PC-3 (cell line): Measurements from ENCODE around the gene TMEM186. TPM values are rescaled to one million over a fixed set of nuclear protein-coding genes. Genes with fewer than 3 reads are reported as not detected.

Experiments
- ATAC-seq: fragments of 200-7000 bp; cut with Tn5 transposase; 2 replicates; pipeline ENCODE4 v1.9.1; 2020; ENCODE audit warnings: mild to moderate bottlenecking, moderate library complexity
- BruUV-seq: library from RNA; stranded (reverse); fragments of 400-500 nt; replicated peaks from 2 replicates; lab custom pipeline; 2021; lab: Mats Ljungman, UMichigan
- CTCF ChIA-PET: fragments of 300-600 bp; sonication (Branson Sonifier 250); formaldehyde crosslinking; loops from one replicate; lab custom pipeline; 2022; ENCODE audit warnings: antibody characterized with exemption; lab: Charles Lee
- POLR2A ChIA-PET: fragments of 300-600 bp; sonication (Branson Sonifier 250); formaldehyde crosslinking; loops from one replicate; lab custom pipeline; 2022; ENCODE audit warnings: antibody characterized with exemption; ENCODE audit not compliant: unreplicated experiment; lab: Charles Lee
- DNase-seq: peaks from one replicate; pipeline ENCODE4 v3.0.0-alpha.2; 2015
- H2AFZ ChIP-seq: fragments of 300-600 bp; sonication (generic); 2 replicates; pipeline ENCODE4 v1.6.0; 2016; ENCODE audit warnings: antibody characterized with exemption, low read length
- H3F3A ChIP-seq: fragments of 300-600 bp; sonication (generic); one replicate; pipeline ENCODE4 v1.6.0; 2017; ENCODE audit warnings: antibody characterized with exemption, low read length, control low read depth, mild to moderate bottlenecking; ENCODE audit not compliant: unreplicated experiment
- H3K27ac ChIP-seq: fragments of 300-600 bp; sonication (generic); 2 replicates; pipeline ENCODE4 v1.5.1; 2016; ENCODE audit warnings: mild to moderate bottlenecking, low read length
- H3K27me3 ChIP-seq: fragments of 300-600 bp; sonication (generic); 2 replicates; pipeline ENCODE4 v1.6.1; 2016; ENCODE audit warnings: low read length, mixed read lengths
- H3K36me3 ChIP-seq: fragments of 300-600 bp; sonication (generic); 2 replicates; pipeline ENCODE4 v1.6.1; 2016; ENCODE audit warnings: low read depth, mixed run types, low read length, mixed read lengths
- H3K4me1 ChIP-seq: fragments of 300-600 bp; sonication (generic); 2 replicates; pipeline ENCODE4 v1.5.1; 2016; ENCODE audit warnings: low read length; ENCODE audit not compliant: insufficient read depth
- H3K4me2 ChIP-seq: fragments of 300-600 bp; sonication (generic); 2 replicates; pipeline ENCODE4 v1.6.0; 2016; ENCODE audit warnings: low read length
- H3K4me3 ChIP-seq: fragments of 300-600 bp; sonication (generic); 2 replicates; pipeline ENCODE4 v1.5.1; 2016; ENCODE audit warnings: mild to moderate bottlenecking, low read length, mixed read lengths
- H3K79me2 ChIP-seq: fragments of 300-600 bp; sonication (generic); 2 replicates; pipeline ENCODE4 v1.6.1; 2017; ENCODE audit warnings: low read length, mixed read lengths
- H3K9ac ChIP-seq: fragments of 300-600 bp; sonication (generic); 2 replicates; pipeline ENCODE4 v1.6.0; 2016; ENCODE audit warnings: mild to moderate bottlenecking, low read length
- H3K9me2 ChIP-seq: fragments of 300-600 bp; sonication (generic); replicated peaks from 2 replicates; pipeline ENCODE4 v1.6.1; 2016; ENCODE audit warnings: mixed run types, low read length, mixed read lengths
- H3K9me3 ChIP-seq: fragments of 300-600 bp; sonication (generic); 2 replicates; pipeline ENCODE4 v1.6.1; 2016; ENCODE audit warnings: low read length, mixed read lengths
- H4K20me1 ChIP-seq: fragments of 300-600 bp; sonication (generic); 2 replicates; pipeline ENCODE4 v1.6.1; 2016; ENCODE audit warnings: low read length, mixed read lengths
- EZH2 ChIP-seq: fragments of 300-600 bp; sonication (generic); IDR thresholded peaks from one replicate; pipeline ENCODE4 v1.6.1; 2017; ENCODE audit warnings: antibody characterized with exemption, mild to moderate bottlenecking, low read length; ENCODE audit not compliant: unreplicated experiment
- EZH2phosphoT487 ChIP-seq: fragments of 300-600 bp; sonication (generic); IDR thresholded peaks from 2 replicates; pipeline ENCODE4 v1.6.1; 2018; ENCODE audit warnings: mild to moderate bottlenecking, antibody characterized with exemption, low read length, borderline replicate concordance
- intact Hi-C: fragments of 100-400 bp; cut with micrococcal nuclease; formaldehyde crosslinking; loops from 2 replicates; pipeline ENCODE4 v1.9.0; 2023
- total RNA-seq: library from RNA; depleted of rRNA; stranded (reverse); fragments of >200 nt; gene quantifications from 2 replicates; pipeline ENCODE4 v1.2.3, GENCODE V29; 2014
- TF ChIP-seq, protein P1 (sequence below): fragments of 300-600 bp; sonication (generic); conservative IDR thresholded peaks from 2 replicates; pipeline ENCODE4 v1.5.1; 2017; ENCODE audit warnings: antibody characterized with exemption, low read depth, mild to moderate bottlenecking, low read length

TMEM186 gene
- total RNA-seq, 1 experiment from 2014 or later = 7.4 TPM

DNA sequence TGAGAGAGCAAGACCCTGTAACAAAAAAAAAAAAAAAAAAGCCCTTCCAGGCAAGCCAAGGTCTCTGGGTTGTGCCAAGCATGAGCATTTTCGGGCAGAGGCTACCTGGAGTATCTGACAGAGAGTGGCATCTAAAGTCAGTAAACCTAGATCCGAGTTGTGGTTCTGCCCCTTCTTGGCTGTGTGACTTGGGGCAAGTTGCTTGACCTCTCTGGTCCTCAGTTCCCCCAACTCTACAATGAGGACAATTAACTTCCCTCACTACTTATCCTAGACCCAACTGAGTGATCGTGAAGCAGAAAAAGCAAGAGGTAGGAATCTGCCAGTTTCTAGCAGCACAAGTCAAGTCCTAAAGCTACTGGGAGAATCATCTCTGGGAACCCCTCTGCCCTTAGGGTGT lies 34.4 kb downstream of the TMEM186 start:
- DNase-seq = no peak
- no peaks in the 10 kb centered on the region for H3K4me1 ChIP-seq
- intact Hi-C loops = no loop called here
- TF ChIP-seq EZH2phosphoT487 (no peak), EZH2 (no peak)
- TF ChIP-seq, protein P1, sequence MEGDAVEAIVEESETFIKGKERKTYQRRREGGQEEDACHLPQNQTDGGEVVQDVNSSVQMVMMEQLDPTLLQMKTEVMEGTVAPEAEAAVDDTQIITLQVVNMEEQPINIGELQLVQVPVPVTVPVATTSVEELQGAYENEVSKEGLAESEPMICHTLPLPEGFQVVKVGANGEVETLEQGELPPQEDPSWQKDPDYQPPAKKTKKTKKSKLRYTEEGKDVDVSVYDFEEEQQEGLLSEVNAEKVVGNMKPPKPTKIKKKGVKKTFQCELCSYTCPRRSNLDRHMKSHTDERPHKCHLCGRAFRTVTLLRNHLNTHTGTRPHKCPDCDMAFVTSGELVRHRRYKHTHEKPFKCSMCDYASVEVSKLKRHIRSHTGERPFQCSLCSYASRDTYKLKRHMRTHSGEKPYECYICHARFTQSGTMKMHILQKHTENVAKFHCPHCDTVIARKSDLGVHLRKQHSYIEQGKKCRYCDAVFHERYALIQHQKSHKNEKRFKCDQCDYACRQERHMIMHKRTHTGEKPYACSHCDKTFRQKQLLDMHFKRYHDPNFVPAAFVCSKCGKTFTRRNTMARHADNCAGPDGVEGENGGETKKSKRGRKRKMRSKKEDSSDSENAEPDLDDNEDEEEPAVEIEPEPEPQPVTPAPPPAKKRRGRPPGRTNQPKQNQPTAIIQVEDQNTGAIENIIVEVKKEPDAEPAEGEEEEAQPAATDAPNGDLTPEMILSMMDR = no peak
- H2AFZ ChIP-seq = no peak overlapping the region
- ChIA-PET CTCF (no interaction called here), POLR2A (no interaction called here)
- H3K79me2 ChIP-seq = no peaks in the 10 kb centered on the region
- H3K27ac ChIP-seq = no peak overlapping the region
- BruUV-seq = no TSS peak
- no peaks in the 10 kb centered on the region for H3K9me3 ChIP-seq
- no peaks in the 10 kb centered on the region for H4K20me1 ChIP-seq
- no peak overlapping the region for H3K4me2 ChIP-seq
- H3K36me3 ChIP-seq = no peaks in the 10 kb centered on the region
- ATAC-seq = no peak
- H3K9ac ChIP-seq = no peak overlapping the region
- H3F3A ChIP-seq = no peaks in the 10 kb centered on the region
- no peaks in the 10 kb centered on the region for H3K27me3 ChIP-seq
- H3K4me3 ChIP-seq = no peak overlapping the region
- H3K9me2 ChIP-seq = no peaks in the 10 kb centered on the region

DNA sequence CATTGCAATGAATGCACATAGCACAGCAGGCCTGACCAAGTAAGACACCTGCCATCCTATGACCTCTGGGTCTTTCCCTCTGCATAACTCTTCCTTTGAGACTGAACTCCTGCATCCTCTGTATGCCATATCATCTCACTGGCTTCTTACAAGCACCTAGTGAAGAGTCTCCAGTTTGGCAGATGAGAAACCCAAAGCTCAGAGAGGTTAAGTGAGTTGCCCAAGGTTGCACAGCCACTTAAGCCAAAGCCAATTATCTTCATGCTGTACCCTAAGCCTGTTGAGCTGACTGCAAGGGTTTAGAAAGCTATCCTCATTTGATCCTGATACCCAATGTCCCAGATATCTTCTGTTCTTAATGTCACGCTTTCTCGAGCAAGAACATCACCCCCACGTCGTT lies 35.2 kb downstream of the TMEM186 start:
- no peak for DNase-seq
- no peaks in the 10 kb centered on the region for H3K9me2 ChIP-seq
- H3K9me3 ChIP-seq = no peaks in the 10 kb centered on the region
- intact Hi-C loops = no loop called here
- no peak overlapping the region for H3K4me2 ChIP-seq
- H3F3A ChIP-seq = no peaks in the 10 kb centered on the region
- H3K27me3 ChIP-seq = no peaks in the 10 kb centered on the region
- TF ChIP-seq EZH2 (no peak), EZH2phosphoT487 (no peak)
- TF ChIP-seq, protein P1 = no peak
- ChIA-PET POLR2A (no interaction called here), CTCF (no interaction called here)
- H3K4me3 ChIP-seq = no peak overlapping the region
- H3K27ac ChIP-seq = no peak overlapping the region
- H3K36me3 ChIP-seq = no peaks in the 10 kb centered on the region
- no peak for ATAC-seq
- no peaks in the 10 kb centered on the region for H3K4me1 ChIP-seq
- H3K79me2 ChIP-seq = no peaks in the 10 kb centered on the region
- no peaks in the 10 kb centered on the region for H4K20me1 ChIP-seq
- H2AFZ ChIP-seq = no peak overlapping the region
- BruUV-seq = no TSS peak
- no peak overlapping the region for H3K9ac ChIP-seq

DNA sequence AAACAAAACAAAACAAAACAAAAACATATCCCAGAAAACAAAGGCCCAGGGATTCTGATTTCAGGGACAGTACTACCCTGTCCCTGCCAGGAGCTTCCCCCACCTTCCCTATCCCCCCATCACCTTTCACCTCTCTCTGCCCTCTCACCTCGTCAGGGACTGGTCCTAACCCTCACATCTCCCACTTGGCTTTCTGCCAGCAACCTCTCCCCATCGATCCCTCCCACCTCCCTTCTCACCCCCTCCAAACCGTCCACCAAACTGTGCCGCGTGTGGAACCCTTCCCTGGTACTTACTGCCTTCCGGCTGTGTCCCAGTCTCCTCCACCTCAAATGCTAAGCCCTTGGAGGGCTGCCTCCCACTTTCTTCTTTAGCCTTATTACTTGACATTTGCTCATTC lies 36.4 kb downstream of the TMEM186 start:
- Histone ChIP-seq H3K9me2 (no peaks in the 10 kb centered on the region), H3K27ac (no peak overlapping the region), H3K4me1 (no peaks in the 10 kb centered on the region), H4K20me1 (no peaks in the 10 kb centered on the region), H3K9ac (no peak overlapping the region), H3K36me3 (no peaks in the 10 kb centered on the region), H3K4me2 (no peak overlapping the region), H3K27me3 (no peaks in the 10 kb centered on the region), H3K79me2 (no peaks in the 10 kb centered on the region), H3K4me3 (no peak overlapping the region), H2AFZ (no peak overlapping the region), H3F3A (no peaks in the 10 kb centered on the region), H3K9me3 (no peaks in the 10 kb centered on the region)
- TF ChIP-seq, protein P1 = no peak
- TF ChIP-seq EZH2phosphoT487 = no peak
- TF ChIP-seq EZH2 = no peak
- DNase-seq (no peak), ATAC-seq (no peak)
- BruUV-seq = no TSS peak
- POLR2A ChIA-PET = no interaction called here
- CTCF ChIA-PET = no interaction called here
- intact Hi-C loops = no loop called here
